ENCODE measurements around the gene SLC6A12. TPM values are rescaled to one million over a fixed set of nuclear protein-coding genes. Genes with fewer than 3 reads are reported as not detected.

Gene SLC6A12
- polyA plus RNA-seq, 1 donor from 2014 or later, result 0.15 TPM

DNA sequence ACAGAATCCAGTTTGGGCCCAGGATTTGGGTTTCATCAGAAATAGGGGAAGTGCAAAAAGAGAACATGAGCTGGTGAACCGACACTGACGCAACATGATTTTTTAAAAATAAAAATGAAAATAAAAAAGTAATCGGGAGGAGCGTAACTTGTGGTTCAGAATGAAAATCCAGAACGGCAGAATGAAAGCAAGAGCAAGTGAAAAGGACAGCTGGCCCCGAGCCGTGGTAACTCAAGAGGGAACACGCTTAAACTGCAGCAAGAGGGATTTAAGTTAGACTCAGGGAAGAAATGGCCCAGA lies 1.6 kb downstream of the SLC6A12 start:
- Histone ChIP-seq H3K27me3 (ENCODE audit: insufficient read depth, low read depth, low read length) (no peaks in the 10 kb centered on the region), H3K4me3 (ENCODE audit: low read length) (no peak overlapping the region)

DNA sequence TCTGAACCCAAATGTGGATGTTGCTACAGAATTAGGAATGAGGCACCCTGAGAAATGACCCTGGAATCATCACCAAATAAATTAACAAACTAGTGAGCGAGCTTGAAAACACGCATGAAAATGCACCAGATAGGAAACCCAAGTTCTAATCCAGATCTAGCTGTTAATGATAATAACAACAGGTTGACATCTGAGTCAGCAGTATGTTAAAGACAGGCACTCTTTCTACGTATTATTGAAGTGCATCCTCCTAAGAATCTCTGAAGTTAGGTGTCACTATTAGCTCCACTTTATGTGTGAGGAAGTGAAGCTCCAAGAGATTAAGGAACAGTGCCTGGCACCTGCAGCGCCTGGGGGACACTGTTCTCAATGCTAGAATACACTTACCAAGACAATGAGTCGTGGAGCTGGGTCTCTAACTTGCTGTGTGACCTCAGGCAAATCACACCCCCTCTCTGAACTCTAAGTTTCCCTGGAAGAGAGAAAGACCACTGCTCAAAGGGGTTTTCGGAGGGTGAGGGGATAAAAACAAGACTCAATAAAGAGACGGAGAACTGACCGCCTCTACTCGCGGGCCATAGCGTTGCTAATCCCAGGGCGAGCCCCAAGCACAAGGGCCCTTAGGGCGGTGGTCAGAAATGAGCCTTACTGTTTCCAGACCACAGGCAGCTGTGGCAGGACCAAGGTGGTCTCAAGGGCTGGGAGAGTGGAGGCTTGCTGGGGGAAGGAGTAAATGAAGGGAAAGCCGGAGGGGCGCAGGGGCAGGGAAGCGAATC lies 2.1 kb downstream of the SLC6A12 start:
- Histone ChIP-seq H3K4me2 (ENCODE audit: low read length) (no peak overlapping the region), H3K9me2 (ENCODE audit: insufficient read depth, low read length) (no peaks in the 10 kb centered on the region), H4K20me1 (ENCODE audit: insufficient read depth) (no peaks in the 10 kb centered on the region), H3K9ac (ENCODE audit: low read length) (no peak overlapping the region), H3K27ac (ENCODE audit: low read length) (no peak overlapping the region), H3K36me3 (ENCODE audit: insufficient read depth, low read length) (no peaks in the 10 kb centered on the region), H2AFZ (ENCODE audit: low read depth, low read length) (no peak overlapping the region), H3F3A (ENCODE audit: insufficient read depth, low read length, poor library complexity, severe bottlenecking) (no peaks in the 10 kb centered on the region), H3K27me3 (ENCODE audit: insufficient read depth, low read depth, low read length) (no peaks in the 10 kb centered on the region), H3K4me3 (ENCODE audit: low read length) (no peak overlapping the region), H3K79me2 (replicated peaks; ENCODE audit: insufficient read depth, low read length) (no peaks in the 10 kb centered on the region), H3K9me3 (ENCODE audit: low read length) (no peaks in the 10 kb centered on the region)
- TF ChIP-seq TAF1 (IDR thresholded peaks at IDR 0.05; ENCODE audit: low read depth), result no peak
- TF ChIP-seq POLR2AphosphoS5 (IDR thresholded peaks at IDR 0.05), result no peak
- no peak for TF ChIP-seq EZH2 (IDR thresholded peaks at IDR 0.05; ENCODE audit: borderline replicate concordance, insufficient read depth, low read length, poor library complexity, severe bottlenecking)
- no peak for TF ChIP-seq MXI1 (conservative IDR thresholded peaks at IDR 0.05; ENCODE audit: poor library complexity, severe bottlenecking)
- no peak for TF ChIP-seq REST (IDR thresholded peaks at IDR 0.05; ENCODE audit: borderline replicate concordance)
- no peak for TF ChIP-seq RAD21 (conservative IDR thresholded peaks at IDR 0.05)
- TF ChIP-seq EP300 (conservative IDR thresholded peaks at IDR 0.05; ENCODE audit: poor library complexity, severe bottlenecking), result no peak
- TF ChIP-seq SMC3 (conservative IDR thresholded peaks at IDR 0.05; ENCODE audit: poor library complexity), result no peak

More for the DNA sequence above, 1.6 kb downstream of the SLC6A12 start:
- H3K36me3 ChIP-seq (ENCODE audit: insufficient read depth, low read length), result no peaks in the 10 kb centered on the region
- TF ChIP-seq EZH2 (IDR thresholded peaks at IDR 0.05; ENCODE audit: borderline replicate concordance, insufficient read depth, low read length, poor library complexity, severe bottlenecking), result no peak
- TF ChIP-seq EP300 (conservative IDR thresholded peaks at IDR 0.05; ENCODE audit: poor library complexity, severe bottlenecking), result no peak
- no peak for TF ChIP-seq POLR2AphosphoS5 (IDR thresholded peaks at IDR 0.05)
- no peak for TF ChIP-seq MXI1 (conservative IDR thresholded peaks at IDR 0.05; ENCODE audit: poor library complexity, severe bottlenecking)
- no peak for TF ChIP-seq SMC3 (conservative IDR thresholded peaks at IDR 0.05; ENCODE audit: poor library complexity)
- TF ChIP-seq RAD21 (conservative IDR thresholded peaks at IDR 0.05), result no peak
- no peak for TF ChIP-seq REST (IDR thresholded peaks at IDR 0.05; ENCODE audit: borderline replicate concordance)
- TF ChIP-seq, protein P1, sequence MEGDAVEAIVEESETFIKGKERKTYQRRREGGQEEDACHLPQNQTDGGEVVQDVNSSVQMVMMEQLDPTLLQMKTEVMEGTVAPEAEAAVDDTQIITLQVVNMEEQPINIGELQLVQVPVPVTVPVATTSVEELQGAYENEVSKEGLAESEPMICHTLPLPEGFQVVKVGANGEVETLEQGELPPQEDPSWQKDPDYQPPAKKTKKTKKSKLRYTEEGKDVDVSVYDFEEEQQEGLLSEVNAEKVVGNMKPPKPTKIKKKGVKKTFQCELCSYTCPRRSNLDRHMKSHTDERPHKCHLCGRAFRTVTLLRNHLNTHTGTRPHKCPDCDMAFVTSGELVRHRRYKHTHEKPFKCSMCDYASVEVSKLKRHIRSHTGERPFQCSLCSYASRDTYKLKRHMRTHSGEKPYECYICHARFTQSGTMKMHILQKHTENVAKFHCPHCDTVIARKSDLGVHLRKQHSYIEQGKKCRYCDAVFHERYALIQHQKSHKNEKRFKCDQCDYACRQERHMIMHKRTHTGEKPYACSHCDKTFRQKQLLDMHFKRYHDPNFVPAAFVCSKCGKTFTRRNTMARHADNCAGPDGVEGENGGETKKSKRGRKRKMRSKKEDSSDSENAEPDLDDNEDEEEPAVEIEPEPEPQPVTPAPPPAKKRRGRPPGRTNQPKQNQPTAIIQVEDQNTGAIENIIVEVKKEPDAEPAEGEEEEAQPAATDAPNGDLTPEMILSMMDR (IDR thresholded peaks at IDR 0.05; ENCODE audit: poor library complexity, severe bottlenecking), result no peak
- TF ChIP-seq TAF1 (IDR thresholded peaks at IDR 0.05; ENCODE audit: low read depth), result no peak
- no peaks in the 10 kb centered on the region for H3F3A ChIP-seq (ENCODE audit: insufficient read depth, low read length, poor library complexity, severe bottlenecking)
- no peaks in the 10 kb centered on the region for H3K9me2 ChIP-seq (ENCODE audit: insufficient read depth, low read length)
- no peak overlapping the region for H3K9ac ChIP-seq (ENCODE audit: low read length)
- no peaks in the 10 kb centered on the region for H3K79me2 ChIP-seq (replicated peaks; ENCODE audit: insufficient read depth, low read length)
- H2AFZ ChIP-seq (ENCODE audit: low read depth, low read length), result no peak overlapping the region
- no peak overlapping the region for H3K4me2 ChIP-seq (ENCODE audit: low read length)
- no peaks in the 10 kb centered on the region for H3K9me3 ChIP-seq (ENCODE audit: low read length)
- no peak overlapping the region for H3K27ac ChIP-seq (ENCODE audit: low read length)
- no peaks in the 10 kb centered on the region for H4K20me1 ChIP-seq (ENCODE audit: insufficient read depth)
